Endothelial cell of umbilical vein (primary cell): ENCODE data around the gene PKD2.

ENCODE experiments used
- CTCF ChIP-seq, 2 donors: IDR thresholded peaks; 1 replicate in 1 of 2; 2 replicates in 1 of 2; pipeline ENCODE4 v1.5.1; 2011; ENCODE audit warnings: low read length in 2 of 2, mild to moderate bottlenecking in 2 of 2, moderate library complexity in 2 of 2, control low read depth in 1 of 2, inconsistent platforms in 1 of 2, low read depth in 1 of 2; ENCODE audit not compliant: insufficient read depth in 1 of 2; ENCODE audit errors: extremely low read depth in 1 of 2
- EZH2 ChIP-seq: IDR thresholded peaks from 2 replicates; pipeline ENCODE4 v1.6.1; 2012; ENCODE audit warnings: borderline replicate concordance, low read depth, mild to moderate bottlenecking, moderate library complexity, low read length, inconsistent platforms; ENCODE audit not compliant: severe bottlenecking
- FOS ChIP-seq: IDR thresholded peaks from 2 replicates; pipeline ENCODE4 v1.6.1; 2011; ENCODE audit warnings: mild to moderate bottlenecking, low read length, moderate library complexity, borderline replicate concordance; ENCODE audit not compliant: insufficient read depth
- GATA2 ChIP-seq: IDR thresholded peaks from 2 replicates; pipeline ENCODE4 v1.7.0; 2011; ENCODE audit warnings: low read depth, mild to moderate bottlenecking, moderate library complexity, mixed read lengths, low read length; ENCODE audit not compliant: insufficient read length, insufficient read depth
- JUN ChIP-seq: IDR thresholded peaks from 2 replicates; pipeline ENCODE4 v1.6.1; 2011; ENCODE audit warnings: borderline replicate concordance, low read depth; ENCODE audit not compliant: insufficient read length, insufficient read depth
- MAX ChIP-seq: IDR thresholded peaks from 2 replicates; pipeline ENCODE4 v1.6.1; 2011; ENCODE audit not compliant: insufficient read depth, insufficient read length
- MYC ChIP-seq: IDR thresholded peaks from one replicate; pipeline ENCODE4 v1.6.1; 2011; ENCODE audit warnings: mild to moderate bottlenecking, low read depth, low read length
- POLR2A ChIP-seq: IDR thresholded peaks from 2 replicates; pipeline ENCODE4 v1.6.1; 2012; ENCODE audit warnings: low read depth, mild to moderate bottlenecking, control low read depth, low read length
- POLR2AphosphoS5 ChIP-seq: IDR thresholded peaks from 2 replicates; pipeline ENCODE4 v1.6.1; 2012; ENCODE audit warnings: low read depth, mild to moderate bottlenecking, control low read depth, low read length, moderate library complexity; ENCODE audit not compliant: insufficient read depth

GRCh38 chr4:88041626-88042025 lies 34.2 kb downstream of the PKD2 start:
- TF ChIP-seq CTCF (IDR thresholded peaks at IDR 0.05; ENCODE audit: extremely low read depth in 1 of 2, insufficient read depth in 1 of 2, low read depth in 1 of 2, low read length in 2 of 2), result no peak
- TF ChIP-seq MAX, result no peak
- TF ChIP-seq GATA2, result no peak
- no peak for TF ChIP-seq MYC
- no peak for TF ChIP-seq POLR2A
- no peak for TF ChIP-seq JUN
- TF ChIP-seq POLR2AphosphoS5, result no peak
- no peak for TF ChIP-seq FOS
- no peak for TF ChIP-seq EZH2
